RWPE1 (cell line): Measurements from ENCODE around the gene EIF2AK3.

Experiments
- CTCF ChIA-PET: fragments of 350-600 bp; sonication (Branson Sonifier 250); formaldehyde crosslinking; extraction: SDS; loops from one replicate; lab custom pipeline; 2021; lab: Yijun Ruan, JAX
- POLR2A ChIA-PET: fragments of 400-600 bp; formaldehyde crosslinking; extraction: SDS; loops from one replicate; lab custom pipeline; 2020; ENCODE audit warnings: antibody characterized with exemption; ENCODE audit not compliant: low non-redundant PET; lab: Yijun Ruan, JAX
- DNase-seq: peaks from one replicate; pipeline ENCODE4 v3.0.0; 2012; ENCODE audit warnings: low spot score
- H3K27ac ChIP-seq: fragments of 450-650 bp; 2 replicates; pipeline ENCODE4 v1.5.1; 2017
- CTCF ChIP-seq: fragments of 450-650 bp; conservative IDR thresholded peaks from 2 replicates; pipeline ENCODE4 v1.5.1; 2017; ENCODE audit warnings: low read depth, mild to moderate bottlenecking

EIF2AK3 gene

GRCh38 chr2:88582030-88582429 lies 45.2 kb downstream of the EIF2AK3 start:
- H3K27ac ChIP-seq, result no peak overlapping the region
- ChIA-PET POLR2A (no interaction called here), CTCF (no interaction called here)
- no peak for DNase-seq
- TF ChIP-seq CTCF, result no peak

- no peak for DNase-seq
- TF ChIP-seq CTCF, result no peak
- CTCF ChIA-PET, result interaction anchor here (1.6 kb wide), 1 partner anchor 90 kb away, joined by 4 read pairs; no protein-coding TSS in a partner anchor
- no peak overlapping the region for H3K27ac ChIP-seq
- POLR2A ChIA-PET, result no interaction called here
Observed at GRCh38 chr2:88580088-88580487, 47.2 kb downstream of the EIF2AK3 start.

- DNase-seq, result no peak
- no peak overlapping the region for H3K27ac ChIP-seq
- CTCF ChIA-PET, result interaction anchor here (0.8 kb wide), 1 partner anchor 445 kb away, joined by 4 read pairs; no protein-coding TSS in a partner anchor
- POLR2A ChIA-PET, result no interaction called here
- no peak for TF ChIP-seq CTCF
Observed at GRCh38 chr2:88575630-88576029, 51.6 kb downstream of the EIF2AK3 start.

GRCh38 chr2:88575051-88575450 lies 52.2 kb downstream of the EIF2AK3 start:
- ChIA-PET CTCF (interaction anchor here (0.7 to 0.8 kb wide), 2 partner anchors 37 to 445 kb away, joined by 4 read pairs; no protein-coding TSS in a partner anchor), POLR2A (no interaction called here)
- DNase-seq, result no peak
- no peak for TF ChIP-seq CTCF
- no peak overlapping the region for H3K27ac ChIP-seq

GRCh38 chr2:88574445-88574844 lies 52.8 kb downstream of the EIF2AK3 start:
- no peak overlapping the region for H3K27ac ChIP-seq
- ChIA-PET POLR2A (no interaction called here), CTCF (no interaction called here)
- TF ChIP-seq CTCF, result no peak
- no peak for DNase-seq

GRCh38 chr2:88568179-88568578 lies 59.1 kb downstream of the EIF2AK3 start:
- H3K27ac ChIP-seq, result no peak overlapping the region
- no peak for TF ChIP-seq CTCF
- ChIA-PET POLR2A (no interaction called here), CTCF (no interaction called here)
- DNase-seq, result no peak
